Measurements from ENCODE around the gene RNF19B. TPM values are rescaled to one million over a fixed set of nuclear protein-coding genes. Genes with fewer than 3 reads are reported as not detected.

Gene RNF19B
- total and polyA plus RNA-seq, 2 of the 8 experiments (the other 6 are each of a cell fraction or from before 2014, with no cell fraction given): 9.2 to 11.2 TPM

DNA sequence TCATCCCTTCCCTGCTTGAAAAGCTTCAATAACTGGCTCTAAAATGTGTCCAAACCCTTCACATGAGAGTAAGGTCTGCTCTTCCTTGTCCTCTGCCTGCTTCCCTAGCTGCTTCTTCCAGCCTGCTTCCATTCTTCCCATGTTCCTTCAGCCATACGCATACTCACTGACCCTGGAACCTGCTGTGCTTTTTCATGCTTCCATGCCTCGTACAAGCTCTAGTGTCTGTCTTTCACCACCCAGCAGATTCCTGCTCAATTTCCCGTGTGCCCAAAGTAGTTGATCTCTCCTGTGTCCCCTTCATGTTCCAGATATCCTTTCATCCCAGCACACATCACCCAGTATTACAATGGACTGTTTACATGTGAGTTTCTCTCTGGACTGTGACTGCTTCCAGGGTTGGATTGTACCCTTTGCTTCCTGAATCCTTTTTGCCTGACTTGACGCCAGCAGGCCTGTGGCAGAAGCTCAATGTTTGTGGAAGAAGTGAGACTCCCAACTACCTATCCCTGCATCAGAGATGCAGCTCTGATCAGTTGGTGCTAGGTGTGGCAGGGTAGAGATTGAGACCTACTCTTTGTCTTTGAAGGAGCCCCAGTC is 35.9 kb upstream of the RNF19B start:
- no peak overlapping the region for H3K9ac ChIP-seq (replicated peaks in 1 of 4; ENCODE audit: extremely low read depth in 1 of 4, low read depth in 3 of 4, low read length in 3 of 4)
- no peaks in the 10 kb centered on the region for H3K23me2 ChIP-seq (ENCODE audit: low read depth, low read length)
- no peak overlapping the region for H3K4me2 ChIP-seq (ENCODE audit: insufficient read depth in 1 of 2, low read depth in 2 of 2, low read length in 2 of 2)
- no peak overlapping the region for H3K4ac ChIP-seq (replicated peaks; ENCODE audit: insufficient read length, low read depth, low read length)
- H4K91ac ChIP-seq (replicated peaks; ENCODE audit: insufficient read length, low read length): no peak overlapping the region
- H3K4me1 ChIP-seq (replicated peaks in 1 of 4; ENCODE audit: control insufficient read depth in 3 of 4, insufficient read depth in 4 of 4, low read length in 3 of 4): peaks cover 0 to 8% (median 3%) of the 10 kb centered on the region in 4 experiments; a peak in 2 of 7 replicates
- no peak for TF ChIP-seq RBBP5 (IDR thresholded peaks at IDR 0.05; ENCODE audit: borderline replicate concordance, low read depth, low read length)
- POLR2A ChIA-PET (ENCODE audit: partially characterized antibody): interaction anchor here (1.1 to 2.2 kb wide), 4 partner anchors 9 to 37 kb away, joined by 3 to 11 read pairs (median 4); partner anchors contain the start of gene RNF19B
- DNase-seq (ENCODE audit: low read depth in 1 of 2, low spot score in 2 of 2): no peak
- H4K20me1 ChIP-seq (replicated peaks in 1 of 2; ENCODE audit: control insufficient read depth in 1 of 2, insufficient read depth in 2 of 2, low read length in 2 of 2): peaks cover 0 to 1% of the 10 kb centered on the region in 2 experiments
- no peak overlapping the region for H4K8ac ChIP-seq (ENCODE audit: extremely low read depth, insufficient read depth, low read length)
- FAIRE-seq: no peak
- H3K23ac ChIP-seq (ENCODE audit: insufficient read length): no peak overlapping the region
- no peak overlapping the region for H3K14ac ChIP-seq (ENCODE audit: insufficient read length)
- H3K9me3 ChIP-seq (ENCODE audit: insufficient read depth in 2 of 2, low read depth in 1 of 2, low read length in 1 of 2): no peaks in the 10 kb centered on the region
- H2BK120ac ChIP-seq (replicated peaks; ENCODE audit: low read depth, low read length): no peak overlapping the region
- no peak overlapping the region for H3K27ac ChIP-seq (ENCODE audit: low read depth, low read length)
- CTCF ChIA-PET (ENCODE audit: partially characterized antibody): interaction anchor here (1.0 to 3.7 kb wide), 16 partner anchors 9 to 93 kb away, joined by 3 to 11 read pairs (median 4); partner anchors contain the start of gene AZIN2
- H3K79me1 ChIP-seq (ENCODE audit: low read depth, low read length): no peaks in the 10 kb centered on the region
- no peak overlapping the region for H2BK12ac ChIP-seq (ENCODE audit: low read depth, low read length)
- no peak overlapping the region for H2AFZ ChIP-seq (ENCODE audit: low read length)
- H3K56ac ChIP-seq (replicated peaks; ENCODE audit: insufficient read length, low read depth, low read length): no peak overlapping the region
- no peak overlapping the region for H3K18ac ChIP-seq (ENCODE audit: extremely low read depth, low read length)
- H3K4me3 ChIP-seq (ENCODE audit: extremely low read depth in 1 of 4, insufficient read depth in 2 of 4, low read depth in 3 of 4, low read length in 4 of 4): no peak overlapping the region
- H2BK20ac ChIP-seq (ENCODE audit: low read length): no peak overlapping the region
- H3K36me3 ChIP-seq (ENCODE audit: control insufficient read depth in 2 of 4, insufficient read depth in 4 of 4, low read length in 3 of 4): no peaks in the 10 kb centered on the region
- H2BK15ac ChIP-seq (ENCODE audit: low read length): no peak overlapping the region
- H2AK5ac ChIP-seq (ENCODE audit: low read depth, low read length): no peak overlapping the region
- H2BK5ac ChIP-seq (ENCODE audit: low read depth, low read length): no peak overlapping the region; the same call in 1 of the 2 replicates
- no peaks in the 10 kb centered on the region for H3K27me3 ChIP-seq (replicated peaks in 1 of 4; ENCODE audit: control insufficient read depth in 3 of 4, extremely low read depth in 1 of 4, insufficient read depth in 3 of 4, low read length in 3 of 4)
- no peak overlapping the region for H4K5ac ChIP-seq (ENCODE audit: insufficient read length, low read depth, low read length)
- no peaks in the 10 kb centered on the region; a peak in 1 of 4 replicates for H3K79me2 ChIP-seq (ENCODE audit: control insufficient read depth in 1 of 2, insufficient read depth in 2 of 2, low read length in 2 of 2)
- WGBS, 2 experiments (ENCODE audit: extremely low coverage in 1 of 2, insufficient coverage in 1 of 2, insufficient read length in 1 of 2, insufficient replicate concordance in 2 of 2, low coverage in 1 of 2, low lambda C conversion rate in 2 of 2, missing lambda C conversion rate in 1 of 2): 85% methylated on average over 4 of the region's 4 CpGs; no CpG with 5 or more reads in 1 of the 2 experiments
